AML-193 (cell line): Measurements from ENCODE around the gene SLC35F5.
"Not testable (repeated sequence)": the region's sequence is repeated elsewhere in the genome, so short reads cannot be mapped to it uniquely, and the experiment has no call there.

Source experiments
- DNase-seq, 2 experiments: peaks; one replicate each; lab custom pipeline; 2025; lab: John Stamatoyannopoulos, UW

SLC35F5 gene

DNA sequence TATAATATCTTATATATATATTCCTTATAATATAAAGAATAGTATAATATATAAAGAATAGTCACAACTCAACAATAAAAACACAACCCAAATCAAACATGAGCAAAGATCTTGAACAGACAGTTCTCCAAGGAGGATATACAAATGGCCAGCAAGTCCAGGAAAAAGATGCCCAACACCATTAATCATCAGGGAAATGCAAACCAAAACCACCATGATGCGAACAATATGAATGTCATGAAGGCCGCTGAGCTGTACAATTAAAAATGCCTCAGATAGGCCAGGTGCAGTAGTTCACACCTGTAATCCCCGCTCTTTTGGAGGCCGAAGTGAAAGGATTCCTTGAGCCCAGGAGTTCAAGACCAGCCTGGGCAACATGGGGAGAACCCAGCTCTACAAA, 58.9 kb downstream of the SLC35F5 start:
- DNase-seq: no peak

DNA sequence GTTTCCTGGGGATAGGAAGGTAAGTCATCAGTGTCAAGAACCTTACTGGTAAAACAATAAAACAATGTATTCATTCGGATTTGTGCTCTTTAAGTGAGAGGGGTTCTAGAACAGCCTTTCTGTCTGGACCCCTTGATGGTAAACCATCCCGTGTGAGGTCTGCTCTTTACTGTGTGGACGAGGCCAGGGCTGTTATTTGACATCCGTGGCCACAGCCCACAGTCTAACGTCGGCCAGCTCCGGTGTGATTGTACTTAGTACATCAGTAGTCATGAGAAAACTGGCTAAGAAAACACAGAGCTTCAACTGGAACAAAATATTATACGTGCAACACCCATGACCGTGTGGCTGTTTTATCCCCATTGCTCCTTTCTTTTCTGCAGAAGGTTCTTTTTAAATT, 62.0 kb downstream of the SLC35F5 start:
- DNase-seq: no peak

DNA sequence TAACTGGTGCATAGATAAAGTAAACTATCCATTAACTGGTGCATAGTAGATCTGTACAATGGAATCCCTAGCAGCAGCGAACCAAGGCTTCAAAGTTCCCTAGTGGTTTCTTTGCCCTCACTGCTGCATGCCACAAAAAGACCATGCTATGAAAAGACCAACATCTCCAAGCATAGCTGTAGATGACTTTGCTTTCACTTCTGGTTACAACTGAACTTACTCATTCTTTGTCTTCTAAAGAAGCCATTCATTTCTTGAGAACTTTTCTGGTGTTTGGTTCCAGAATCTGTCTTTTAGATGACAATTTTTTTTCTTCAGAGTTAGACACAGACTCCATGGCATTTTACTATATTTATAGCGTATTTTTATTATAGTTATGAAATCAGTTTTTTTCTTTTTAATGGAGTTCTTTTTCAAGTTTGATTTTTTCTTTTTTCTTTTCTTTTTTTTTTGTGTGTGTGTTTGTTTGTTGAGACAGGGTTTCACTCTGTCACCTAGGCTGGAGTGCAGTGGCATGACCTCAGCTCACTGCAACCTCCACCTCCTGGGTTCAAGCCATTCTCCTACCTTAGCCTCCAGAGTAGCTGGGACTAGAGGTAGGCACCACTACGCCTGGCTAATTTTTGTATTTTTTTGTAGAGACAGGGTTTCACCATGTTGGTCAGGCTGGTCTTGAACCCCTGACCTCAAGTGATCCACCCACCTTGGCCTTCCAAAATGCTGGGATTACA, 63.6 kb downstream of the SLC35F5 start:
- no peak for DNase-seq

DNA sequence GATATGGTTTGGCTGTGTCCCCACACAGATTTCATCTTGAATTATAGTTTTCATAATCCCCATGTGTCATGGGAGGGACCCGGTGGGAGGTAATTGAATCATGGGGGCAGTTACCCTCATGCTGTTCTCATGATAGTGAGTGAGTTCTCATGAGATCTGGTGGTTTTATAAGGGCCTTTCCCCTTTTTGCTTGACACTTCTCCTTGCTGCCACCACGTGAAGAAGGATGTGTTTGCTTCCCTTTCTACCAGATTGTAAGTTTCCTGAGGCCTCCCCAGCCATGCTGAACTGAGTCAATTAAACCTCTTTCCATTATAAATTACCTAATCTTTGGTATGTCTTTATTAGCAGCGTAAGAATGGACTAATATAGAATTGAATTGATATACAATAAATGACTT, 65.6 kb downstream of the SLC35F5 start:
- DNase-seq: not testable (repeated sequence)

DNA sequence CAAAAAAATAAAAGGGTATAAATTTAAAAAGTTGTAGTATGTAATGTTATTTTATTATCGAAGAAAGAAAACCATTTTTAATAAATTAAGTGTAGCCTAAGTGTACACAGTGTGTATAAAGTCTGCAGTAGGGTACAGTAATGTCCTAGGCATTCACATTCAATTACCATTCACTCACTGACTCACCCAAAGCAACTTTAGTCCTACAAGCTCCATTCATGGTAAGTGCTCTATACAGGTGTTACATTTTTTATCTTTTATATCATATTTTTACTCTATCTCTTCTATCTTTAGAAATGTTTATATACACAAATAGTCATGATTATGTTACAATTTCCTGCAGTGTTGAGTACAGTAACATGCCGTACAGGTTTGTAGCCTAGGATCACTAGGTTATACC, 69.9 kb downstream of the SLC35F5 start:
- no peak for DNase-seq

DNA sequence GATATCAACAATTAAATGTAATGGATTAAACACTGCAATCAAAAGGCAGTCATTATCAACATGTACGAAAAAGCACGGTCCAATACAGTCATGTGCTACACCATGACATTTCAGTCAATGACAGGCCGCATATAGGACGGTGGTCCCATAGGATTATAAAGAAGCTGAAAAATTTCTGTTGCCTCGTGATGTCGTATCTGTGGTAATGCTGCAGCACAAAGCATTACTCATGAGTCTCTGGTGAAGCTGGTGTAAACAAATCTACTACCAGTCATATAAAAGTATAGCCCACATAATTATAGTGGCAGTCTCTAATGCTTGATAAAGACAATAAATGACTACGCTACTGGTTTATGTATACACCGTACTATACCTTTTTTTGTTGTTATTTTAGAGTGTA, 71.0 kb downstream of the SLC35F5 start:
- no peak for DNase-seq

DNA sequence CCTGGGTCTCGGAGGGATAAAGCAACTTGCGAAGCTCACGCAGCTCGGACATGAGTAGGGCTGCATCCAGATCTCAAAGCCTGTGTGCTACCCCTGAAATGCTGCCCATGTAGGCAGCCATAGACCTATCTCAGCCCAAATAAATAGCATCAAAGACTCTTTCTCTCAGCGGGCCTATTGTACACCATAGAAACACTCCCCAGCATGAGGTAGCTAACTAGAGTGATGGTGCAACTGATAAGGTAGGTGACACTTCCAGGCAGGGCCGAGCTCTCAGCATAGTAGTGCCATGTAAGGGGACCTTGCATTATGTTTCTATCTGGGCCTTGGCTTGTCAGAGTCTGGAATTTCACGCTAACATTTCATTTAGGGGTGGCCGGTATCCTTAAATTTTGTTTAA, 77.0 kb downstream of the SLC35F5 start:
- no peak for DNase-seq

DNA sequence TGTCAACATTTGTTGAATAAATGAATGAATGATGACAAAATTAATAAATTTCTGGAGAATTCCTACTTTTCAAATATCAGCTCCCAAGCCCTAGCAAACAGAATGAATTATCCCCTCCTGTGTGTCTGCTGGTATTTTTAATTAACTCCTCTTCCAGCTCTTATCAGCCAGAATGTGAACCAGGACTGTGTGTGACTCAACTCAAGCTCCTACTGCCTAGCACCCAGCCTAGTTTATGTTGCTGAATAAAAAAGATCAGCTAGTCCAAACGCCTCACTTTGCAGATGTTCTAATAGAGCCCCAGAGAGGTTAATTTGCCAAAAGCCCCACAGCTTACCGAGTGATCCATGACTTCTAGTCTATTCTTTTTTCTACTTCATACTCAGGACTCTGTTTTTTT, 79.1 kb downstream of the SLC35F5 start:
- no peak for DNase-seq

DNA sequence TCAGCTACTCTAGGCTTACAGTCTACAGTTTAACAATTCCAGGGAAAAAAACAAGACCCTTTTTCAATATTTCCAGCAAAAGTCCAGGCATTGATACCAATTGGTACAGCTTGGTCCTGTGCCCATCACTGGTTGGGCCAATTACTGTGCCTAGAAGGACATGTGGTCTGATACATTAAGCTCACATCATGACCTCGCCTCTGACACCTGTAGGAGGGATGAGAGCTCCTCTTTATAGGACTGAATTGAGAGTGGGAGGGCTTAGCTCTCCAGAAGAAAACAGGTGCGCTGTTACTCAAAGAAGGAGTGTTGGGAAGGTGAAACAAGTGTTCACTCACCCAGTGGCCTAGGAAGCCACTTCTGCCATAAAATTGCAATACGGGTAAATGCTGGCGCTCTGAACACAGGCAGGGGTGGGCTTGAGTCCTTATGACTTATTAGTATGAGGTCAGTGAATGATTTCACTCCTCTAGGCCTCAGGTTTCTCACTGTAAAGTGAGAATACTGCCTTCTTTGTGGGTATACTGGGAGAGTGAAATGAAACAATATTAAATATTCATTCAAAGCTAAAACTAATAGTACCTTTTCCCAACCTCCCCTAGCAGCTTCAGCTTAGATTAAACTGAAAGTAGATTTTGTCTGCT, 79.7 kb downstream of the SLC35F5 start:
- no peak for DNase-seq

DNA sequence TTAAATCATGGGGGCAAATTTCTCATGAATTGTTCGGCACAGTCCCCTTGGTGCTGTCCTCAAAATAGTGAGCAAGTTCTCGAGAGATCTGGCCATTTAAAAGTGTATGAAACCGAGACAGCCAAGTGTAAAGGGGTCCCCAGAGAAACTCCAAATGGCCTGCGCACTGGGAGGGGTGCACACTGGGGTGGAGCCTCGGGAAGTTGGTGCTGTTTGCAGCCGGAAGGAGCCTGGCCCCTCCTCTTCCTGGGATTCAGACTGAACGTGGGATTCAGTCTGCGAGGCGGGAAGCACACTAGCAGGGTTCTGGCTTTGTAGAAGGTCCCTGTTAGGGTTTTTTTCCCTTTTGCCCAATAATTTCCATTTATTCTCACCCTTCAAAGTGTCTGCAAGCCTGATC, 80.6 kb downstream of the SLC35F5 start:
- DNase-seq: no peak

DNA sequence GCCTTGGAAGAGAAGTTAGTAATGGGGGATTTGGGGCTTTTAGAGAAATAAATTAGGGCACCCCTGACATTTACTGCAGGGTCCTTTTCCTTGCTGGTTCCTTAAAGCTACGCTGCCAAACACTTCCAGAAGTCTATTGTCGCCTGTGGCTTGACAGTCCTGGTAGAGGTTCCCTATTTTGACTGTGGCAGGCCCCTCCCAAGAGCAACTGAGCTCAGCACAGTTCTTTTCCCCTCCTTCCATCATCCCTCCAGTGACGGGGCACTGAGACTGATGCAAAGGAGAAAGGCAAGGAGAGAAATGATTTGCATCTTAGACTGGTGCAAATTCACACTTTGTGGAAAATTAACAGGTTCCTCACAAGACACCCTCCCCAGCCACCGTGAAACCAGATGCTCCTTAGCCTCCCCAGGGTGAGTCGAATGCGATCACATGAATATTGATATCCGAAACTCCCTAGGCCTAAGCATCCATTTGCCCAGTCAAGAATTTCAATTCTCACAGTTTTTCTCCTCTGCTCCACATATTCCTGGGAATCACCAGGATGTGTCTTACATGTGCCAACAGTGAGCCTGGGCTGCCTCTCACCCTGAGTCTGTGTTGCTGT, 84.0 kb downstream of the SLC35F5 start:
- no peak for DNase-seq

DNA sequence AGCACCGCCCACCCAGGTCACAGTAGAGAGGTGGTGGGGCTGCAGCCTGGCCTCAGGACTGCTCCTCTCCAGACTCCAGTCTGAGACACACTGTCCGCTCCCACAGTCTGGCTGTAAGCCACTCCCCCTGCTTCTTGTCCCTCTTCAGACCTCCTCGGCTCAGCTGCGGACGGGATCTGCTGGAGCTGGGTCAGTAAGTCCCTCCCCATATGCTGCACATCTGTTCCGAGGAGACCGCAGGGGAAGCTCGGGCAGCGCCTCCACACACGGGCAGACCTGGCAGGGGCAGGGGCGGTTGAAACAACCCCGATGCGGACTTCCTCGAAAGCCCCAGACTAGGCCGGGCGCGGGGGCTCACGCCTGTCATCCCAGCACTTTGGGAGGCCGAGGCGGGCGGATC, 87.4 kb downstream of the SLC35F5 start:
- DNase-seq: not testable (repeated sequence)

DNA sequence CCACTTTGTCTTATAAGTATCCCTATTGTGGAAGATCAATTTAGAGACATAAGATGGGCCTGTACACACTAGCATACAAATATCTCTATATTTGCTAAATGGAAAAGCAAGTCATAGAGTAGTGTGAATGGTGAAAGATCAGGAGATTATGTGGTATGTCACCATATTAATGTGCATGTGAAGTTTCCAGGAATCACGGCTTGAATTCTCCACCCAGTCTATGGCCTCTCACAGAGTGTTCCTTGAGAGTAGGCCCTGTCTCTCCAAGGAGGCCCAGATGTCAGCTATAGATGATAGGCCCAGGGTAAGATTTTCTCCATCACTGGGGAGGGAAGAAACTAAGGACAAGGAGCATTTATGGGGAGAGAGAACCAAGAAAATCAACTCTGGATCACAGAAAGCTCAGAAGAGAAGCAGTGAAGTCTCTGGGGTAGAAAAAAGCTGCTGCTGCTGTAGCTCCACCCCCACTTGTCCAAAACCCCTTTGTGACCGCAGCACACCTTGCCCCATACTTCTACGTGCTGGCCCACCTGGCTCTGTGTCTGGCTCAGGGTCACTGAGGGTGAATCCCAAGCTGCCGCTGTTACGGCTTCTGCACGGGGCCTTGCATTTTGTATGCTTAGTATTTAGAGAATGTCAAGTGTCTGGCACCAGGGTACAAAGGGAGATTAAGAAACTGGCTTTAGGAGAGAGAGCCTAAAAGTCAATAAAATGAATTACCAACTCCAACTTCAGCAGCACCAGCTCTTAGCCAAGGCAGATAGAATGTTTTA, 91.5 kb downstream of the SLC35F5 start:
- DNase-seq: not testable (repeated sequence)

DNA sequence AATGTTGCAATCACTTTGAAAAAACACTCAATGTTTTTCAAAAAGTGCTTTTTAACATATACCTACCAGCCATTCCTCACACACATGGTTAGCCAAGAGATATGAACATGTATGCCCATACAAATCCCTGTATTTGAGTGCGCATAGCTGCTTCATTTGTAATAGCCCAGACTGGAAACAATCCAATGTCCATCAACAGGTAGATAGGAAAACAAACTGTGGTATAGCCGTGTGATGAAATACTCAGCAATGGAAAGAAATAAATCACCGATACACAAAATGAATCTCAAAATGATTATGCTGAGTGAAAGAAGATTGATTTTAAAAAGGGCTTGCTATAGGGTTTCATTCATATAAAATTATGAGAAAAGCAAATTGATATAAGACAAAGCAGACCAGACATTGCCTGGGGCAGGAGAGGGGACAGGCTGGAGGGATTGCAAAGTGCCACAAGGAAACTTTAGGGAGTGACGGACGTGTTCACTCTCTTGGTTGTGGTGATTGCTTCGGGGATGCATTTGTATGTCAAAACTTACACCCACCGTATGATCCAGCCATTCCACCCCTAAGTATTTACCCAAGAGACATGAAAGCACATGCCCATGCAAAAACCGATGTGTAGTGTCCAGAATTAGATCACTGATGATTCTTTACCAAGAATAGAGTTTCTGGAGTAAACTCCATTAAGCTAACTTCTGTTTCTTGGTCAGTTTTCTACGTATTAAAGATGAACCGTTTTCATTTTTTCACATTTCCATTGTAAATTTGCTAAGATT, 93.0 kb downstream of the SLC35F5 start:
- DNase-seq: not testable (repeated sequence)
